CD14-positive monocyte (primary cell): ENCODE results near the gene CEBPB. TPM values are rescaled to one million over a fixed set of nuclear protein-coding genes. Genes with fewer than 3 reads are reported as not detected.

Experiments
- DNase-seq, 3 donors: peaks; one replicate each; pipeline ENCODE4 v3.0.0-alpha.2; 2011 to 2022
- H2AFZ ChIP-seq: 2 replicates; pipeline ENCODE4 v1.6.0; 2012; ENCODE audit warnings: mild to moderate bottlenecking, low read depth, low read length, inconsistent platforms; ENCODE audit not compliant: insufficient read depth, poor library complexity, severe bottlenecking
- H3K27ac ChIP-seq, 2 donors: 1 replicate in 1 of 2; 2 replicates in 1 of 2; pipeline ENCODE4 v1.5.1; 2012 to 2013; ENCODE audit warnings: low read length in 2 of 2, control low read depth in 1 of 2, inconsistent platforms in 1 of 2, low read depth in 1 of 2, mild to moderate bottlenecking in 1 of 2
- H3K27me3 ChIP-seq, 2 donors: one replicate each; pipeline versions ENCODE4 v1.6.0 to v1.6.1; 2011 to 2013; ENCODE audit warnings: low read length in 2 of 2; ENCODE audit not compliant: control insufficient read depth in 2 of 2, insufficient read depth in 2 of 2
- H3K36me3 ChIP-seq, 2 donors: replicated peaks in 1 of 2; 1 replicate in 1 of 2; 2 replicates in 1 of 2; pipeline versions ENCODE4 v1.5.1 to v1.6.1; 2012 to 2013; ENCODE audit warnings: low read length in 2 of 2, control low read depth in 1 of 2, inconsistent platforms in 1 of 2, mild to moderate bottlenecking in 1 of 2; ENCODE audit not compliant: insufficient read depth in 2 of 2, control insufficient read depth in 1 of 2
- H3K4me1 ChIP-seq, 2 donors: 1 replicate in 1 of 2; 2 replicates in 1 of 2; pipeline versions ENCODE4 v1.5.1 to v1.6.1; 2012 to 2013; ENCODE audit warnings: low read length in 2 of 2, control low read depth in 1 of 2, inconsistent platforms in 1 of 2, mild to moderate bottlenecking in 1 of 2, moderate library complexity in 1 of 2; ENCODE audit not compliant: insufficient read depth in 2 of 2, control insufficient read depth in 1 of 2
- H3K4me2 ChIP-seq: replicated peaks from 2 replicates; pipeline ENCODE3; 2012; ENCODE audit warnings: low read length, moderate library complexity, mild to moderate bottlenecking; ENCODE audit not compliant: poor library complexity, severe bottlenecking; ENCODE audit errors: extremely low read depth
- H3K4me3 ChIP-seq, 3 experiments: fragments of 200-600 bp in 1 of 3; sonication (generic) in 1 of 3; replicated peaks in 1 of 3; 1 replicate in 2 of 3; 2 replicates in 1 of 3; pipeline ENCODE4 v1.5.1; 2011 to 2013; ENCODE audit warnings: low read length in 3 of 3, mild to moderate bottlenecking in 3 of 3, control low read depth in 2 of 3, low read depth in 2 of 3, inconsistent platforms in 1 of 3, moderate library complexity in 1 of 3
- H3K79me2 ChIP-seq: 2 replicates; pipeline ENCODE4 v1.6.0; 2012; ENCODE audit warnings: mild to moderate bottlenecking, control low read depth, inconsistent platforms, low read length, moderate library complexity; ENCODE audit not compliant: insufficient read depth
- H3K9ac ChIP-seq: 2 replicates; pipeline ENCODE4 v1.6.0; 2017; ENCODE audit warnings: low read length, mild to moderate bottlenecking; ENCODE audit not compliant: insufficient read depth, poor library complexity, severe bottlenecking
- H3K9me3 ChIP-seq, 2 donors: replicated peaks in 1 of 2; 1 replicate in 1 of 2; 2 replicates in 1 of 2; pipeline versions ENCODE4 v1.5.1 to v1.6.1; 2012 to 2013; ENCODE audit warnings: low read length in 2 of 2, control low read depth in 1 of 2; ENCODE audit not compliant: control insufficient read depth in 1 of 2, insufficient read depth in 1 of 2
- H4K20me1 ChIP-seq: 2 replicates; pipeline ENCODE4 v1.6.0; 2012; ENCODE audit warnings: mild to moderate bottlenecking, low read length, control low read depth, moderate library complexity; ENCODE audit not compliant: insufficient read depth
- H3K27ac Mint-ChIP-seq, 7 donors: one replicate each; pipeline ENCODE4 v1.8.0; 2020; ENCODE audit warnings: mild to moderate bottlenecking in 7 of 7, mixed read lengths in 7 of 7, moderate library complexity in 6 of 7, inconsistent platforms in 2 of 7
- H3K27me3 Mint-ChIP-seq, 3 donors: one replicate each; pipeline ENCODE4 v1.8.0; 2021 to 2022; ENCODE audit warnings: low read depth in 3 of 3, mild to moderate bottlenecking in 3 of 3, mixed read lengths in 3 of 3, moderate library complexity in 3 of 3, inconsistent platforms in 1 of 3
- H3K36me3 Mint-ChIP-seq, 2 donors: one replicate each; pipeline ENCODE4 v1.8.0; 2020; ENCODE audit warnings: mixed read lengths in 2 of 2, inconsistent platforms in 1 of 2, mild to moderate bottlenecking in 1 of 2
- H3K4me1 Mint-ChIP-seq: one replicate; pipeline ENCODE4 v1.8.0; 2020; ENCODE audit warnings: mild to moderate bottlenecking, mixed read lengths
- H3K4me3 Mint-ChIP-seq, 2 donors: one replicate each; pipeline ENCODE4 v1.8.0; 2020; ENCODE audit warnings: mild to moderate bottlenecking in 2 of 2, mixed read lengths in 2 of 2, moderate library complexity in 1 of 2
- H3K9me3 Mint-ChIP-seq, 7 donors: one replicate each; pipeline ENCODE4 v1.8.0; 2020 to 2022; ENCODE audit warnings: mixed read lengths in 7 of 7, mild to moderate bottlenecking in 6 of 7, moderate library complexity in 6 of 7, inconsistent platforms in 2 of 7
- CTCF ChIP-seq: fragments of 200-600 bp; IDR thresholded peaks from one replicate; pipeline ENCODE4 v1.8.0; 2022; ENCODE audit warnings: antibody characterized with exemption, mild to moderate bottlenecking
- WGBS: methylation state at CpG from one replicate; pipeline ENCODE4 v1.1.5; 2013; ENCODE audit warnings: missing lambda C conversion rate; ENCODE audit not compliant: insufficient coverage; 5-methylcytosine and 5-hydroxymethylcytosine counted together
- intact Hi-C, 2 donors: fragments of 100-400 bp; cut with micrococcal nuclease; formaldehyde crosslinking; loops; one replicate each; pipeline versions ENCODE4 v1.15.0 to v1.15.1; 2023
- polyA plus RNA-seq, 3 donors: library from polyadenylated mRNA; depleted of rRNA in 1 of 3; unstranded in 2 of 3; stranded (reverse) in 1 of 3; fragments of 300-500 nt in 2 of 3; fragments of >200 nt in 1 of 3; fragmentation: Illumina TruSeq in 2 of 3; gene quantifications; 1 replicate in 2 of 3; 2 replicates in 1 of 3; pipeline ENCODE4 v1.2.3, GENCODE V29; 2012 to 2021

The CEBPB gene
- polyA plus RNA-seq, 3 donors: 52.4 to 445 (median 80.8) TPM

DNA sequence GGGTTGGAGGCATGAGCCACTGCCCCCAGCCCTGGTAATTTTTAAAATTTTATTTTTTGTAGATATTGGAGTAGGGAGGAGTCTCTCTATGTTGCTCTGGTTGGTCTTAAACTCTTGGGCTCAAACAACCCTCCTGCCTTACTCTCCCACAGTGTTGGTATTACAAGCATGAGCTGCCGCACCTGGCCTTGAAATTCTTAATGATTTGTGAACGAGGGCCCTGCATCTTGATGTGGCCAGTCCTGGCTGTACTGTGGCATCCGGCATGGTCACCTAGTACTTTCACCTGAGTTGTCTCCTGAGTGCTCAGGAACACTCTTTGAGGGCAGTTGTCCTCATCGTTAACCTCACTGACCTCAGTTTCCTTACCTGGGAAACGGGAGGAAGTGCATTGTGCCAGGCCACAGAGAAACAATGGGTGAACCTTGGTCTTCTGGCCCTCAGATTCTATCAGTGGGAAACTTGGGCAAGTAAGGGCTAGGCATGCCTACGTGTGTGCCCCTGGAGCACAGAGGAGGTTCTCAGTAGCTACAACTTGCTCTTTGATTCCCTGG, 19.5 kb downstream of the CEBPB start:
- no peak for DNase-seq
- Histone ChIP-seq H4K20me1 (no peaks in the 10 kb centered on the region), H3K27me3 (no peaks in the 10 kb centered on the region), H3K4me2 (no peak overlapping the region), H3K27ac (no peak overlapping the region), H3K9ac (no peak overlapping the region), H3K4me1 (peaks cover 33 to 41% of the 10 kb centered on the region in 2 donors), H3K4me3 (no peak overlapping the region), H3K9me3 (no peaks in the 10 kb centered on the region), H3K79me2 (no peaks in the 10 kb centered on the region), H3K36me3 (no peaks in the 10 kb centered on the region), H2AFZ (no peak overlapping the region)
- 90% methylated on average over 5 of the region's 6 CpGs for WGBS
- Mint-ChIP-seq H3K36me3 (peaks cover 0 to 2% of the 10 kb centered on the region in 2 donors), H3K27me3 (peaks cover 0 to 11% (median 4%) of the 10 kb centered on the region in 3 donors), H3K4me1 (peaks cover 56% of the 10 kb centered on the region), H3K4me3 (no peak overlapping the region), H3K27ac (peak overlapping the region in 1 of 7 donors; percentile 44), H3K9me3 (peaks cover 0 to 3% (median 0%) of the 10 kb centered on the region in 7 donors)
- no peak for TF ChIP-seq CTCF
- intact Hi-C loops: no loop called here

- 0% methylated on average over 1 of the region's 5 CpGs for WGBS
- Mint-ChIP-seq H3K27me3 (peaks cover 0 to 11% (median 4%) of the 10 kb centered on the region in 3 donors), H3K9me3 (peaks cover 0 to 3% (median 0%) of the 10 kb centered on the region in 7 donors), H3K4me1 (peaks cover 53% of the 10 kb centered on the region), H3K36me3 (peaks cover 0 to 2% of the 10 kb centered on the region in 2 donors), H3K27ac (no peak overlapping the region), H3K4me3 (no peak overlapping the region)
- Histone ChIP-seq H3K9ac (no peak overlapping the region), H3K9me3 (no peaks in the 10 kb centered on the region), H3K79me2 (no peaks in the 10 kb centered on the region), H3K4me3 (no peak overlapping the region), H3K36me3 (no peaks in the 10 kb centered on the region), H3K27ac (no peak overlapping the region), H2AFZ (no peak overlapping the region), H3K4me1 (peaks cover 30 to 37% of the 10 kb centered on the region in 2 donors), H3K27me3 (no peaks in the 10 kb centered on the region), H3K4me2 (no peak overlapping the region), H4K20me1 (no peaks in the 10 kb centered on the region)
- TF ChIP-seq CTCF: no peak
- no peak for DNase-seq
- intact Hi-C loops: no loop called here
These were observed 20.5 kb downstream of the CEBPB start for GRCh38 chr20:50211091-50211490.
